SW480 (cell line): ENCODE data around the gene CPD.

Experiments
- DNase-seq: peaks from one replicate; pipeline ENCODE4 v3.0.0-alpha.2; 2016; ENCODE audit warnings: low spot score

The CPD gene

GRCh38 chr17:30505868-30506417 is 127.2 kb downstream of the CPD start:
- DNase-seq, result no peak

- DNase-seq, result no peak
Observed at GRCh38 chr17:30506481-30506880, 127.8 kb downstream of the CPD start.

GRCh38 chr17:30513346-30513745 is 134.6 kb downstream of the CPD start:
- no peak for DNase-seq

GRCh38 chr17:30514895-30515596 is 136.3 kb downstream of the CPD start:
- no peak for DNase-seq

- DNase-seq, result no peak
Observed at GRCh38 chr17:30517786-30518185, 139.1 kb downstream of the CPD start.

- no peak for DNase-seq
Observed at GRCh38 chr17:30519166-30519565, 140.4 kb downstream of the CPD start.
